Stimulated activated CD8-positive, alpha-beta memory T cell treated with anti-CD3 and anti-CD28 coated beads, Interleukin-2, amount 100 ng/mL, for 1 hour (primary cell): ENCODE data around the gene CEP120.

Experiments used
- DNase-seq, 2 donors: peaks; one replicate each; pipeline ENCODE4 v3.0.0-alpha.2; 2020; ENCODE audit warnings: low read depth in 2 of 2

The CEP120 gene

DNA sequence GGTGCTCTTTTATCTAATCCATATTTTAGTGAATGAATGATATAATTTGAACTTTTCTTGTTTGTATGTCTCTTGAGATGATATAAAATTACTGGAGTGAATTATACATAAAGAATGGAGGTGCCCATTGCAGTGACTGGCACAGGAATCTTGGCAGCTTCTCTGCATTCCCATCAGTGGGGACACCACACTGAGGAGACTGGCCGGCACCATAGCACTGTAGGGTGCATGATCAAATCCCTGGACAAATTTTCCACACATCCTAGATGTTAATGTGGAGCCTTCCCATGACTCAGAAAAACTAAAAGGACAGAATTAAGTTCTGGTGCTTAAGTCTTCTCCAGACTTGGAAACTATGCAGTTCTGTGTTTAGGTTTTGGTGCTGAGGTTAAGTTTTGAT, 124.1 kb downstream of the CEP120 start:
- no peak for DNase-seq

- no peak for DNase-seq
These were observed 124.7 kb downstream of the CEP120 start for GRCh38 chr5:123298335-123299030.

- no peak for DNase-seq
These were observed 125.3 kb downstream of the CEP120 start for GRCh38 chr5:123297866-123298265.

GRCh38 chr5:123297198-123297831, 125.9 kb downstream of the CEP120 start:
- no peak for DNase-seq
